GM18511 (cell line): ENCODE measurements around the gene SORCS2.
A peak's percentile ranks its signal among the peaks of the same experiment; 100 is the strongest.

Source experiments
- ATAC-seq: cut with Tn5 transposase; IDR thresholded peaks from one replicate; pipeline ENCODE4 v1.9.1; 2021; ENCODE audit warnings: mild to moderate bottlenecking, moderate library complexity; ENCODE audit not compliant: unreplicated experiment

The SORCS2 gene

DNA sequence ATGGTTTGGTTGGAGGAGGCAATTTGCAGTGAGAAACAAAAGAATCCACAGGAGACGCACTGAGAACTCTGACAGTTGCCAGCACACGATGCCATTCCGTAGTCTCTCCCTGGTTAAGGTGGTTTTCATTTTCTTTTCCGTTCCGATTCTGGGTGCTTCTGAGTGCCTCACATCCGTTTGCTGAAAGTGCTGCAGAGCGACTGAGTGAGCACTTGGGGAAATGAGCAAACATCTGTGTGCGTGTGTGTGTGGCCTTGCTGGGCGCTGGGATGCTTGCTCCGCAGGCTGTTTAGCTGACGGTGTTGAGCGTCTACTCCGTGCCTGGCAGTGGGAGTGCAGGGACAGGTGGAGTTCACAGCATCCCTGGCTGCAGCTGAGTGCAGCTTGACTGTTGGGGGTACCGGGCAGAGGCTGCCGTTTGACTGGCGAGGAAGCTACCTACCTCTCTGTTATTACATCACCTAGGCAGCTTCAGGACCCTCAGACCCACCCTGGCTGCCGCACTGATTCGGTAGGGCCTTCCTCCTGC lies 49.3 kb downstream of the SORCS2 start:
- ATAC-seq = no peak

DNA sequence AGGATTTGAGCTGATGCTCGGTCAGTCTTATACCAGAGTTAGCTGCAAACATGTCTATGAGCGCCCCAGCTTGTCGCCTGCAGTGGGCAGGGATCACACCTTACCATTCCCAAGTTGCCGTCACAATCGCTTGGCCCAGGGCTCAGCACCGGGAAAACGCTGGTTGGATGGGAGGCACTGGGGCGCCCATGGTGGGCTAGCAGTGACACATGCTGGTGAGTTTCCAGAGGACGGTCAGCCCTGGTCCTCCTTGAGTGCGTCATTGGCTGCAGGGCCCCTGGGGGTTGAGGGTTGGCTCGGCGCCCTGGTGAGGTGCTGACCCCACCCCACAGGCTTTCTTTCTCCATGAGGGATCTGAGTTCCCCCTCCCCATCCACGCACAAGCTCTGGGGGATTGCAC lies 50.4 kb downstream of the SORCS2 start:
- no peak for ATAC-seq

DNA sequence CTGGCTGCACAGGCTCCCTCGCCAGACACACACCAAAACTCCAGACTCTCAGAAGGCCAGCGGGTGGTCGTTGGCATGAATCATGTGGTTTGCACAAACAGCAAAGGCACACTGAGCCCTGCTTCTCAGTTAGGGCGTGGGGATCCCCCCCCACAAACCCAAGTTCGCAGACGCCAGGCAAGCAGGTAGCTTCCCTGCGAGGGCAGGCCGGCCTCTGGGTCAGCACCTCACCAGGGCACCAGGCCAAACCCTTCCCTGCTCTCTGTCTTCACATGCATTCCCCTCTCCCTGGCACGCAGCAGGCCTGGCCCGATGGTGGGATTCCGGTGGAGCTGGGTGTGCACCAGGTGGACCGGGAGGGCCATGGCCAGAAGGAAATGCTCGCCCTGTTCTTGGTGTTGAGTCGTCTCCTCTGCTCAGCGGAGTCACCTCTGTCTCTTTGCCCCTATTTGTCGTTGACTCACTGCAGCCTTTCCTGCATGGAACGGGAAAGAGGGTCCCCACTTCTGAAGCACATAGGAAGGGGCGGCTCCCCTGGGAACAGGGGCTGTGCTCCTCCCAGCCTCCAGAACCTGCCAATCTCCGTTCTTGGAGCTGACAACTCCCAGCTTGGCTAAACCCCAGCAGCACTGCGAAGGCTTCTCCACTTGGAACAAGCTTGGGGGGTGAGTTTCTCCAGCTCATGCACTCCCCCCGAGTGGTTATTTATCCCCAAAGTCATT lies 51.4 kb downstream of the SORCS2 start:
- no peak for ATAC-seq

DNA sequence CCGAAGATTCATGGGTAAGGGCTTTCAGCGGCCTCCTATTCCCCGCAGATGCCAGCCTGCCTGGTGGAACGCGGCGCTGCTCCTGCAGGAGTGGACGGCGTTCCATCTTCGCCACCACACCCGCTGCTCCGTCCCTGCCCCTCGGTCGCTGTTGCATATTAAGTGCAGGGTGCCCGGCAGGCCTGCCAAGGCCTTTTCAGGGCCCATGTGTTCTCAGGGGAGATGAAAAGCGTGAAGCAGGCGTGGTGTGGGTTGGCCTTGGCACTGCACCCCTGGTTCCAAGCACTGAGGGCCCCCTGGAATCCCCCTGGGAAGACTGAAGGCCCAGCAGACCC lies 52.0 kb downstream of the SORCS2 start:
- ATAC-seq = no peak

DNA sequence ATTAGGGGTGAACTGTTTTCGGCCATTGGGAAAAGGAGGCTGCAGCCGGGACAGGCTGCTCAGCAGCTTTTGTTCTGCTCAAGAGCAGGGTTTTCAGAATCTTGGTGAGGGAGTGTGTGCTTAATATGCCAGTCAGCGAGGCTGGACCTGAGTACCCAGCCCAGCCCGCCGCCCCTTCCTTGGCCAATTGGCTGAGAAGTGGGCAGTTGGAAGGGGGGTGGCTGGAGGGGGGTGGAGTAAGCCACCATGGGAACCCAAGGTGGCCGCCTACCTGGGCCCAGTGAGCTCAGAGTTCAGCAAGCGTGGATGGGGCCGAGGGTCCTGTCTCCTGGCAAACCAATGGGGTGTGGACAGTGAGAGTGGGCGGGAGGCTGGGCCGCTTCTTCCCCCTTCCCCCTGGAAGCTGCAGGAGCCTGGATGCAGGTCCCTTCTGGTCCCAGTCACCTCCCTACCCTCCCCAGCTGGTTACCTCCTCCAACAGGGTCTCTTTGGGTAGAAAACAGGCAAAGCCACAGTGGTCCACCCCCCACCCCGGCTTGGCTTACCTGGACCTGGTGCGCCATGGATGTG lies 52.5 kb downstream of the SORCS2 start:
- no peak for ATAC-seq

DNA sequence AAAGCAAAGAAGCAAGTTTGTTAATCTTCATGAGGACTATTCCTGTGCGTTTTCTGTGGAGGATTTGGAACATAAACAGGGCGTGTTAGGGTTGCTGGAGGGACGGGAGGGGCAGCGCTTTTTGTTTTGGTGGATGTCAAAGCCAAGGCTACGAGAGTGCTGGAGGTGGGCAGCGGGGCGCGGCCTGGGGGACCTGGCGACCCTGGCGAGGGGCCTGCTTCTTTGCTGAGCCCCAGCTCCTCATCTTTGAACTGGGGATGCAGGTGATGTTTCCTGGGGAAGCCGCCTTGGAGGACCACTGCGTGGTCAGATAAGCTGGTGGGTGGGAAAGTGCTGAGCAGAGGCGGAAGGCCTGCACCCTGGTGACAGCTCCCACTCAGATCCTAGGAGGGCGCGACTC lies 55.2 kb downstream of the SORCS2 start:
- ATAC-seq = no peak

DNA sequence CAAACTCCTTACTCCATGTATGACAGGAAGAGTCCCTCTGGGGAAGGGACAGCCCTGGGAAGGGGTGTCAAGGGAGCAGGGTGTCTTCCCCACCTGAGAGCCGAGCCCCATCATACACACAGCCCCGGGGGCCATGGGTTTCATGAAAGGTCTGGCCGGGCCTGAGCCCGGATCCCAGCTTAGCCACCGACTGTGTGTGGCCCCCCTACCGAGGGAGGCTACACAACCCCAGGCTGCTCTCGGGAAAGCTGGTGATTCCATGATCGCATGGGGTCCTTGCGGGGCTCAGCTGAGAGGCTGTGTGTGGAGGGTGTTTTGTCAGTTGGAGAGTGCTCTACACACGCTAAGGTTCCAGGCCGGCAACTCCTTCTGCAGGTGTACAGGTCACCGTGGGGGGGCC lies 55.6 kb downstream of the SORCS2 start:
- ATAC-seq = no peak

DNA sequence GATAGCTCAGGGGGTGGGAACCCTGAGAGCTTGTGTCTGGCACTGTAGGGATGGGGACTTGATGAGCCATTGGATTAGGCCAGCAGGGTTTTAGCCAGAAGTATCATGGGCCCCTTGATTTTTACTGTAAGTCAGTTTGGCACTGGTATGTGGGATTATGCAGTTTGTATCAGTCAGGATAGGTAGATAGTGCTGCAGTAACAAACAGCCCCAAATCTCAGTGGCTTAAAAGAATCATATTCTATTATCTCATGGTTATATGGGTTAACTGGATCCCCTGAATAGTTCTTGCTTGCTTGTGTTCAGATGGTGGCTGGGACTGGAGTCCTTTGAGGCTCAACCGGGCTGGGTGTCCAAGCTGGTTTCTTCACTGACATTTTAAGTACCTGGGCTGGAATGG lies 56.5 kb downstream of the SORCS2 start:
- ATAC-seq = no peak

DNA sequence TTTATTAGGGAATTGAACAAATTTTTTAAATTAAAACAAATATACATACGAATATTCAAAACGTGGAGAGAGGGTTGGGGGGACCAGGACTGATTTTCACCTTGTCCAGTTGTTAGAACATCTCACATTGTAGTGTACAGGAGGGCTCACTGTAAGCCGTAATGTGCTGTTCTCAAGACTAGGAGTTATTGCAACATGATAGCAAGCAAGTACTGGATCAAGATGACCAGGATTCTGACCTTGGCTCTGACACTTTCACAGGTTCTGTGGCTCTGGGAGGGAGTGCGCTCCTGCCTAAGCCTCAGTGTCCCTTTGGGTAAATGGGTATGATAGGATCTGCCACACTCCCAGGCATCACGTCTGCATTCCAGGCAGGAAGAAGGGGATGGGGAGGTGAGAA lies 59.0 kb downstream of the SORCS2 start:
- no peak for ATAC-seq

DNA sequence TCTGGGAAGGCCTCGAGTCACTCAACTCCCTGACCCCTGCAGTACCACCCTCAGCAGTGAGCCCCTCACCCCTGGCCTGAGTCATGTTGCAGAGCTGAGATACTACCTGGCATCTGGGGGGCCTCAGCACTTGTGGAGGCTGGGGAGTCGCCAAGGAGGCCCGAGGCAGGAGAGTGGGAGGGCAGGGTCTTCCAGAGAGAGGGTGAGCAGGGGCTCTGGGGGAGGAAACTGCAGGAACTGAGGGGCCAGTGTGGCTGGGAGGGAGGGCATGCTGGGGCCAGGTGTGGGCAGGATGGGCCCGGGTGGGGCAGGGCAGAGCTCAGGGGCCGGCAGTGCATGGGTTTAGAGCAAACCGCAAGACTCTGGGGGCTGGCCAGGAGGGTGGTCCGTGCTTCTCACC lies 59.7 kb downstream of the SORCS2 start:
- no peak for ATAC-seq

DNA sequence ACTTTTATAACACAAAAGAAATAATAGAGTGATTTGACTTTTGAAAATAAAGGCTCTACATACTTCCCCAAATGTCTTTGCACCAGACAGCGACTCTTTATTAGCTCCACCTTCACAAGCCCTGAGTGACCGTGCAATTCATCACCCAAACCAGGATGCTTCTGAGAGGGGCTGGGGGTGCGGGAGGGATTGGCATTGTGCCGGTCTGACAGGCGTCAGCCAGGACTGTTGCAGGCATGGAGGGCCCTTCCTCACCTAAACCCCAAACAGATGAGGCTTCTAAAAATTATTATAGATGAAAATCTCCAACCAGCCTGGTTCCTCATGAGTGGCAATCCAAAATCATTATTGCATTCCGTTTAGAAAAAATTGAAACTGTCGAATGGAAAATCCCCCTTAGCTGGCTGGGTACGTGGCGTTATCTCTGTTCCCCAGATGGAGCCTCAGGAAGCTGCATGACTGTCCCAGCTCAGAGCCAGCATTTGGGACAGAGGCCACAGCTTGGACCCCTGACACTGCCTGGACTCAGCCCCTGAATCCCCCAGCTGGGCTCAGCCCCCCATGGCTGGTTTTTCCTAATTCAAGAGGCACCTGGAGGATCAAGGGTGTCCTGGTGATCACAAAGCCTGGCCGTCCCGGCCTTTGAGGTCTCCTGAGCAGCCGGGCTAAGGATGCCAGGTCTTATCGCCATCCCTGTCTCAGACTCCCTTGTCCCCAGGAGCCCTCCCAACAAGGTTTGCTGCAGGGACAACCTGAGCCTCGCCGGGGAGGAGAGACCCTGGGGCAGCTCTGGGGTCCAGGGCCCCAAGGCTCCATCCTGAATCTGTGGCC lies 60.4 kb downstream of the SORCS2 start:
- ATAC-seq = no peak

DNA sequence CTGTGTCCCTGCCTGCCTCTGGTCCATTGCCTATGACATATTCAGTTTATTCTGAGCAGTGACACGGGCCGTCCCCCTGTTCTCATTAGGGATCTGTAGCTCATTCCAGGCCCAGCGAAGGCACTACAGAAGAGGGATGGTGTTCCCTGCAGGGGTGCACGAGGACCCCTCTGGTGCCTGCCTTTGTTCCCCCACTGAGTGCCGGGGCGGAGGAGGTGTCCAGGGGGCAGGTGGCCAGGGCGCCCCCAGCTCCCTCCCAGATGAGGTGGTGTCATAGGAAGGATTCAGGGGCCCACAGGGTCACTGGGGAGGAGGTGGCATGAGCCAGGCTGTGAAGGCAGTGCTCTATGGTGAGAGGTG lies 61.0 kb downstream of the SORCS2 start:
- ATAC-seq = no peak

DNA sequence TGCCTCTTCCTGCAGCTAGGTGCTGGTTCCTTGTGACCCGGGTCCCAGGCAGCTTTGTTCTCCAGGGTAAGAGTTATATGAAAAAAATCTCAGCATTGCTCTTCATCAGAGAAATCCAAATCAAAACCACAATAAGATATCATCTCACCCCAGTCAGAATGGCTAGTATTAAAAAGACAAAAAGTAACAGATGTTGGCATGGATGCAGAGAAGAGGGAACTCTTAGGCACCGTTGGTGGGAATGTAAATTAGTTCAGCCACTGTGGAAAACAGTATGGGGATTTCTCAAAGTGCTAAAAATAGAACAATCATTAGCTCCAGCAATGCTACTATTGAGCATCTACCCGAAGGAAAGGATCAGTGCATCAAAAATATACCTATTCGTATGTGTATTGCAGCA lies 61.5 kb downstream of the SORCS2 start:
- no peak for ATAC-seq

DNA sequence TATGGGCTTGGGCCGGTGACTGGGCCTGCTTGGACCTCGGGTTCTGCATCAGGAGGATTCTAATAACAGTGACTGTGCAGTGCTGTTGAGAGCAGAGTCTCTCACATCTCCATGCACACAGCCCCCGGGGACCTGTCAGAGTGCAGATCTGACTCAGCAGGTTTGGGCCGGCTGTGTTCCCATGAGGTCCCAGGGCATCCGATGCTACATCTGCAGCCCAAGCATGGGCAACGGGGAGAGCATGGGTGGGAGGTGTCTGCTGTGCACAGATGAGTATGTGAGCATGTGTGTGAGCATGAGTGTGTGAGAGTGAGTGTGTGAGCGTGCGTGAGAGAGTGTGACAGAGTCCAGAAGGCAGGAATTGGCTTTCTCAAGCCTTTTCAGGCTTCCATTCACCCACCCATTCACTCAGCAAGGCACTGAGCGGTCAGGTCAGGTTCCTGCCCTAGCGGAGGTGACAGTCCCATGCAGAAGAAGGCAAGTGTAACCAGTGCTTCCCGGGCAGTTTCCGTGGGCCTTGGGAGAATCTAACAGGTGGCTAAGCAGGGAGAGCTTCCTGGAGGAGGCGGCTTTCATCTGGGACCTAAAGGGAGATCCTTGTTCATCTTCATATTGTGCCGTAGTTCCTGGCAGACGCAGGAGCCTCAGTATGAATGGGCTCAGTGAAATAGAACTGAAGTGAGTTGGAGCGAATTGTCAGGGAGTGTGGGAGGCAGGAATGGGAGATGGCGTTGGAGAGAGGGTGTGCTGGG lies 62.6 kb downstream of the SORCS2 start:
- ATAC-seq = peak; percentile 96

DNA sequence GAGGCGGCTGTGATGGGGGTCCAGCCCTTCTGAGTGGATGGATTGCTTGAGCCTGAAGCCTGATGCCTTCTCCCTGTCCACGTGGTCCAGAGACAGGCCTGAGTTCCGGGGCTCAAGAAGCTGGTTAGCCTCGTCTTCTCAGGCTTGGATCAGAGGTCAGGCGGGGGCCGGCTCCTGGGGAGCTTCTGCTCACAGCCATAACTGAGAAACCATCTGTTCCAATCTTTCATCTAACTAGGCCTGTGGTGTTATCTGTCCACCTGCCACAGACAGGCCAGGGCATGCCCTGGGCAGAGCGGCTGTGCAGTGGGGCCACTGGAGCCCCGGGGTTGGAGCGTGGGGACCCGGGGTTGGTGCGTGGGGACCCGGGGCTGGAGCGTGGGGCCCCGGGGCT lies 63.1 kb downstream of the SORCS2 start:
- no peak for ATAC-seq

DNA sequence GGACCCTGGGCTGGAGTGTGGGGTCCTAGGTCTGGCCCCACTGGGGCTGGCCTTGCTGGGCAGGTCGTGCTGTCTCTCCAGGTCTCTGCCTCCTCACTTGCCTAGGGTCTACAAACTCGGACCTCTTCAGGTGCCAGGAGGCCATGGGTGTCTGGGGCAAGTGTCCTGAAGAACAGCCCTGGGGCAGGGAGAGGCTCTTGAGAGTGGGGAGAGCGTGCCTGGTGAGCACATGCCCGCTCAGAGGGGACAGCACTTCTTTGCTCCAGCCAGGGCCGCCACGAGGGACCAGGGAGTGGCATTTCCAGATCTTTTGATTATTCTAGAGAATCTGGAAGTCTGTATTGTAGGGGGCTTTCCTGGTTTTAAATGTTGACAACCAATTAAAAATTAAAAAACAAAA lies 63.7 kb downstream of the SORCS2 start:
- no peak for ATAC-seq

DNA sequence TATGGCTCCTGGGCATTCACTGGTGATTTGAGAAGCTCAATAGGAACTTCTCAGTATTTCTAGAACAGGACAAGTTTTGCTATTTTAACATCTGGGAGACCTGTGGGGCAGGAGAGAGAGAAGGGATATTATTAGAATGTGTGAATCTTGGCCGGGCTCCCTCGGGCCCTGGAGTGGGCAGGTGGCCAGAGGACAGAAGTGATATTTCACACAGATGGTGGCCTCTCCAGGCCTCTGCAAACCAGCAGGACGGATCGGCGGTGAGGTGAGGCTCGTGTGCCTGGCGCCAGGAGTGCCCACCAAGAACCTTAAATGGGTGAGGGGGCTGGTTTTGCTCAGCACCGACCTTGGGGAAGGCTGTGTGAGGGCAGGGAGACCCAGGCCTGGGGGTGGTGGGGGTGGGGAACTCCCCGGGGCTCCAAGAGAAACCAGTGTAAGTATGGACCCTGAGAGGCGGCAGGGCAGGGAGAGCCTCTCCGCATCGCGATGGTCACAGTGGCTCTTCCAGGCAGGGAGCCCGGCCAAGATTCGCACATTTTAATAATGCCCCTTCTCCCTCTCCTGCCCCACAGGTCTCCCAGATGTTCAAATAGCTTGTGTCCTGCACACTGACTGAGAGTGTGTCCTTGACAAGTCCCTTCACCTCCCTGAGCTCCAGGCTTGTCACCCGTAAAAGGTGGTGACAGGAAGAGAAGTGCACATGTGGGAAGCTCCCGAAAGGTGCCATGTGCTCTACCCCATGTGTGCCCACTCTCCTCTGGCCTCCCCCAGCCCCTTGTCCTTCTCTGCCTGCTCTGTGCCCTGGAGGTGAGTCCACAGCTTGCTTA lies 64.9 kb downstream of the SORCS2 start:
- ATAC-seq = no peak

DNA sequence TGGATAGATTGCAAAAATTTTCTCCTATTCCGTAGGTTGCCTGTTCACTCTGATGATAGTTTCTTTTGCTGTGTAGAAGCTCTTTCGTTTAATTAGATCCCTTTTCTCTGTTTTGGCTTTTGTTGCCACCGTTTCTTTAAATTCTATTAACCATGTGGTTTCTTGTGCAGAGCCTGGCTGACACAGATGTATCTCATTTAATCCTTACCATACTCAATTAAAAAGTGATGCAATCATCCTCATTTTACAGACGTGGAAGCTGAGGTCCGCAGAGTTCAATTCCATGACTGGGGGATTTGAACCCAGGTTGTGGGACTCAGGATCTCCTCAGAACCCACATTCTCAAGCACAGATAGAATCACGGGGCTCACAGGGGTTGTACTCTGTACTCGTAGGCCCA lies 66.7 kb downstream of the SORCS2 start:
- no peak for ATAC-seq

DNA sequence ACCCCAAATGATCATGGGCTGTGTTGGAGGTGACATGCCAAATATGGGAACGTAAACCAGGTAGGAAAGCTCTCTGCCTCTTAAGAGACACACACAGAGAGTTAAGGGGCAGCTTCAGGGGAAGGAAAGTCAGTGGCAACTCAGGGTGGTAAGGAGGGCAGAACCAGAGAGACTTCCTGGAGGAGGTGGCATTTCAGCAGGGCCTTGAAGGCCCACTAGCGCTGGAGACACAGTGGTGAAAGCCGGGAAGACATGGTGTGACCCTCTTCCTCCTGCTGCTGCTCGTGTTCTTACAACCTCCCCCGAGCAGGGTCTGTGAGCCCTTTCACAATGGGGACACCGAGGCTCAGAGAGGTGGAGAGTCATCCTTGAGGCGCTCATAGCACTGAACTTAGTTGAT lies 68.2 kb downstream of the SORCS2 start:
- no peak for ATAC-seq

DNA sequence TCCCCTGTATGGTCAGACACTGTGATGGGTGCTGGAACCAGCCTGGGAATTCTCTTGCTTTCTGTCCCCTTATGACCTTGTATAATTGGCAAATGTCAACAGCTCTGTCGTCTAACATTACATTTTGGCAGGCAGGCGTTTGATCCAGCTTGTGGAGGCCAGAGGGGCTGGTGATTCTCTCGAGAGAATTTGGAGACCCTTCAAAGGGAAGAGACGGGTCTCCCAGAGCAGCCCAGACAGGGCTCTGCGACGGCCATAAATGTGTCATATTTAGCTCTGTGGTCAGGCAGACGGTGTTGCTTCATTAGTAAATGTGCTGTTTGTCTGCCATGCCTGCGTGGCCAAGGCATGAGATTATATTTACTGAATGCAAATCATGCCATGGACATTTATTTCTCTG lies 68.7 kb downstream of the SORCS2 start:
- ATAC-seq = no peak

DNA sequence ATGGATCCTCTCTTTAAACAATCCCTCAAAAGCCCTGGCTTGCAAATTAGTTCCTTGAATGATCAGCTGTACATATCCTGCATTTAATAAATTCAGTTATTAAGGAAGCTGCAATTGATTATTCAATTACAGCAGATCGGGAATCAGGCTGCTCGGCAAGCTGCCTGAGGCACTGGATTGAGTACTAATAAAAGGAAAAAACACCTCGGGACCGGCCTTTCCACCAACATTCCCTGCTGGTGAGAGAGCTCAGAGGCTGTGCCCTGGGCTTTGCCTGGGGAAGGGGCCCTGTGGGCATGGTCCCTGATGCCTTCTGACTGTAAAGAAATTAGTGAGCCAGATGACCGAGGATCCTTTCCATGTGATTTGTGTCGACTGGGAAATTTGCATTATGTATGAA lies 69.2 kb downstream of the SORCS2 start:
- no peak for ATAC-seq
